ENCODE results near the gene UGT1A7. TPM values are rescaled to one million over a fixed set of nuclear protein-coding genes. Genes with fewer than 3 reads are reported as not detected.

Gene UGT1A7
- total RNA-seq, 6 donors from 2014 or later: not detected

DNA sequence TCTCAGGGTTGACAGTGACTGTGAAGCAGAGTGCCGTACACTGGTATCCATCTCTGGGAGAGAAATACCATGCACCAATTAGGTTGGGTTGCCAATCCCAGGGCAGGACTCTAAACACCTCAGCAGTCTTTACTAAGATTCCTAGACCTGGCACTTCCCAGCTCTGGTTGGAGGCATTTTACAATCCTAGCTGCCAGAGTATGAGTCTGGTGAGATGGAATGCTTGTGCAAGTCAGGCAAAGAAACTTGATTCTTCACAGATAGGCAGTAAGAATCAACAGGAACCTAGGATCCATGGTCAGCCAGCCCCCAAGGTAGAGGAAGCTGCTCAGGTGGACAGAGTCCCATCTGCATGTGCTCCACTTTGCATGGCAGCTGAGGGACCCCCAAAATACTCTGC is 25.0 kb downstream of the UGT1A7 start:
- ATAC-seq (ENCODE audit: low FRiP score in 2 of 2): no peak
- H3K4me1 ChIP-seq: no peaks in the 10 kb centered on the region
- 50 to 94% methylated on average over 1 of the region's 1 CpG for WGBS, 2 donors
- TF ChIP-seq POLR2AphosphoS5 (IDR thresholded peaks at IDR 0.05) (no peak), POLR2A (IDR thresholded peaks at IDR 0.05) (no peak), EP300 (IDR thresholded peaks at IDR 0.05) (no peak)
- TF ChIP-seq, protein P1, sequence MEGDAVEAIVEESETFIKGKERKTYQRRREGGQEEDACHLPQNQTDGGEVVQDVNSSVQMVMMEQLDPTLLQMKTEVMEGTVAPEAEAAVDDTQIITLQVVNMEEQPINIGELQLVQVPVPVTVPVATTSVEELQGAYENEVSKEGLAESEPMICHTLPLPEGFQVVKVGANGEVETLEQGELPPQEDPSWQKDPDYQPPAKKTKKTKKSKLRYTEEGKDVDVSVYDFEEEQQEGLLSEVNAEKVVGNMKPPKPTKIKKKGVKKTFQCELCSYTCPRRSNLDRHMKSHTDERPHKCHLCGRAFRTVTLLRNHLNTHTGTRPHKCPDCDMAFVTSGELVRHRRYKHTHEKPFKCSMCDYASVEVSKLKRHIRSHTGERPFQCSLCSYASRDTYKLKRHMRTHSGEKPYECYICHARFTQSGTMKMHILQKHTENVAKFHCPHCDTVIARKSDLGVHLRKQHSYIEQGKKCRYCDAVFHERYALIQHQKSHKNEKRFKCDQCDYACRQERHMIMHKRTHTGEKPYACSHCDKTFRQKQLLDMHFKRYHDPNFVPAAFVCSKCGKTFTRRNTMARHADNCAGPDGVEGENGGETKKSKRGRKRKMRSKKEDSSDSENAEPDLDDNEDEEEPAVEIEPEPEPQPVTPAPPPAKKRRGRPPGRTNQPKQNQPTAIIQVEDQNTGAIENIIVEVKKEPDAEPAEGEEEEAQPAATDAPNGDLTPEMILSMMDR (IDR thresholded peaks at IDR 0.05): no peak
- no peak overlapping the region for H3K4me3 ChIP-seq
- no peak for DNase-seq
- H3K27ac ChIP-seq: no peak overlapping the region
- H3K36me3 ChIP-seq: no peaks in the 10 kb centered on the region
- no peaks in the 10 kb centered on the region for H3K27me3 ChIP-seq
- H3K9me3 ChIP-seq: no peaks in the 10 kb centered on the region

DNA sequence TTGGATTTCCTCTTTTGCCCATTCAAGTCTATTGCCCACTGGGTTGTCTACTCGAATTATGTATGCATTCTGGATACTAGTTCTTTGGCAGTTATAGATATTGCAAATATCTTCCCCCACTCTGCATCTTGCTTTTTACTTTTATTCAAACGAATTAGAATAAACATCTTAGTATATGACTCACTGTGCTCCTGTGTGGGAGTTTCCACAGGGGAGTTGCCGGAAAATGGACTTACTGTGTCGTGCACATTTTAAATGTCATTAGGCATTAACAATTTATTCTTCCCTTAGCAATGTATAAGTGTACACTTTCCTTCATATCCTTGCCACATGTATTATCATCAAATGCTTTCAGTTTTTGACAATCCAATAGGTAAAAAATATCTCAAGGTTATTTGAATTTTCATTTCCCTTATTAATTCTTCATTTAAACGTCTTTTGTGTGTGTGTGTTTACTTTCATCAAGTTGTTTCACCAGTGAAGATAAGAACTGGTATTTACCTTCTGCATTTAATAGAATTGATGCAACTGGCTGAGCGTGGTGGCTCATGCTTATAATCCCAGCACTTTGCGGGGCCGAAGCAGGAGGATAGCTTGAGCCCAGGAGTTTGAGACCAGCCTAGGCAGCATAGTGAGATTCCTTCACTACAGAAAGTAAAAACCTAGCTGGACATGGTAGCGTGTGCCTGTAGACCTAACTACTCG is 26.4 kb downstream of the UGT1A7 start:
- Histone ChIP-seq H3K27ac (no peak overlapping the region), H3K4me1 (no peaks in the 10 kb centered on the region), H3K4me3 (no peak overlapping the region), H3K9me3 (no peaks in the 10 kb centered on the region), H3K36me3 (no peaks in the 10 kb centered on the region), H3K27me3 (no peaks in the 10 kb centered on the region)
- no peak for ATAC-seq (ENCODE audit: low FRiP score in 2 of 2)
- TF ChIP-seq POLR2A (IDR thresholded peaks at IDR 0.05): no peak
- no peak for TF ChIP-seq EP300 (IDR thresholded peaks at IDR 0.05)
- no peak for TF ChIP-seq POLR2AphosphoS5 (IDR thresholded peaks at IDR 0.05)
- TF ChIP-seq, protein P1 (IDR thresholded peaks at IDR 0.05): no peak
- WGBS, 2 donors: 75 to 80% methylated on average over 10 of the region's 10 CpGs
- no peak for DNase-seq

GRCh38 chr2:233708942-233709341 is 27.2 kb downstream of the UGT1A7 start:
- H3K4me3 ChIP-seq: no peak overlapping the region
- H3K4me1 ChIP-seq: no peaks in the 10 kb centered on the region
- H3K27me3 ChIP-seq: no peaks in the 10 kb centered on the region
- no peaks in the 10 kb centered on the region for H3K9me3 ChIP-seq
- ATAC-seq (ENCODE audit: low FRiP score in 2 of 2) (no peak), DNase-seq (no peak)
- WGBS, 2 donors: 80 to 91% methylated on average over 5 of the region's 5 CpGs
- no peaks in the 10 kb centered on the region for H3K36me3 ChIP-seq
- TF ChIP-seq, protein P1 (IDR thresholded peaks at IDR 0.05): no peak
- TF ChIP-seq POLR2AphosphoS5 (IDR thresholded peaks at IDR 0.05) (no peak), EP300 (IDR thresholded peaks at IDR 0.05) (no peak), POLR2A (IDR thresholded peaks at IDR 0.05) (no peak)
- no peak overlapping the region for H3K27ac ChIP-seq

- ATAC-seq (ENCODE audit: low FRiP score in 2 of 2) (peak; percentile 71 to 86), DNase-seq (peak in 1 of 2 donors; percentile 76)
- no peaks in the 10 kb centered on the region for H3K4me1 ChIP-seq
- TF ChIP-seq, protein P1 (IDR thresholded peaks at IDR 0.05): peak; percentile 58 to 83 (median 72)
- no peak for TF ChIP-seq POLR2A (IDR thresholded peaks at IDR 0.05)
- no peak overlapping the region for H3K4me3 ChIP-seq
- no peaks in the 10 kb centered on the region for H3K36me3 ChIP-seq
- 27 to 38% methylated on average over 10 to 11 of the region's 11 CpGs for WGBS, 2 donors
- no peaks in the 10 kb centered on the region for H3K9me3 ChIP-seq
- no peaks in the 10 kb centered on the region for H3K27me3 ChIP-seq
- H3K27ac ChIP-seq: no peak overlapping the region
Observed at GRCh38 chr2:233711312-233712008, 29.8 kb downstream of the UGT1A7 start.
